Neural progenitor cell (in vitro differentiated cells): Measurements from ENCODE around the gene OTX2.

ENCODE experiments used
- EZH2 ChIP-seq: fragments of 200-600 bp; sonication (generic); IDR thresholded peaks from 2 replicates; pipeline ENCODE4 v1.6.1; 2017; ENCODE audit warnings: antibody characterized with exemption, mild to moderate bottlenecking, moderate library complexity
- EZH2phosphoT487 ChIP-seq: fragments of 200-600 bp; sonication (generic); IDR thresholded peaks from 2 replicates; pipeline ENCODE4 v1.6.1; 2017; ENCODE audit warnings: antibody characterized with exemption
- TF ChIP-seq, protein P1 (sequence below): fragments of 200-600 bp; sonication (generic); IDR thresholded peaks from 2 replicates; pipeline ENCODE4 v1.5.1; 2017; ENCODE audit warnings: antibody characterized with exemption, mild to moderate bottlenecking

DNA sequence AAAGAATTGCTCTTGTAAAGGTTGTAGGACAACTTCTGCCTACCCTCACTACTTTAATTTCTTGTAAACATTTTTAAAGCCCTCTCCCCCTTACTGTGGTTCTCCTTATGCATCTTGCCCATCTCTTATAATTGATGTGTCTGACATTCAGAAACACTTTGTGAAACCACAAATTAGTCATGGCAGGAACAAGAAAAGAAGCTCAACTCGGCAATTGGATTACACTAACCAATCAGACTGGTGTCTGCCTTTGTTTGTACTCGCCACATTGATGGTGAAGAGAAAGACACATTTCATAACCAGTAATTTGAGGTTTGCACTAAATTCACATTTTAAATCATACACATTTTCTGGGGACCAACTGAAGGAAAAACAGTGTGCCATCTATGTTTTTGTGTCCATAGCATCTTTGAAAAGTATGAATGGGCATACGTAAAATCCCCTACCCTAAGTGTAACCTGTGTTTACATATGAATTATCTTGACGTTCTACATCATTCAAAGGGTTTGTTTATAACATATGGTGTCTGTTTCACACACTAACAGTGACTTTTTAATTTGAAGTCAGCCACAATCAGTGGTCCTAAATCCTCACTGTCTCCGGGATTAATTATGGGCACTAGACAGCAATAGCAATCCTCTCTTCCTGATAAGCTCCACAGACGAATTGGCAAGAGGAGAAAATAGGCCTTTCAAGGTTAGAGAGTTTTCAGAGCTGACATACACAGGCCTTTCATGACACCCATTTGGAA, 49.9 kb downstream of the OTX2 start:
- TF ChIP-seq, protein P1, sequence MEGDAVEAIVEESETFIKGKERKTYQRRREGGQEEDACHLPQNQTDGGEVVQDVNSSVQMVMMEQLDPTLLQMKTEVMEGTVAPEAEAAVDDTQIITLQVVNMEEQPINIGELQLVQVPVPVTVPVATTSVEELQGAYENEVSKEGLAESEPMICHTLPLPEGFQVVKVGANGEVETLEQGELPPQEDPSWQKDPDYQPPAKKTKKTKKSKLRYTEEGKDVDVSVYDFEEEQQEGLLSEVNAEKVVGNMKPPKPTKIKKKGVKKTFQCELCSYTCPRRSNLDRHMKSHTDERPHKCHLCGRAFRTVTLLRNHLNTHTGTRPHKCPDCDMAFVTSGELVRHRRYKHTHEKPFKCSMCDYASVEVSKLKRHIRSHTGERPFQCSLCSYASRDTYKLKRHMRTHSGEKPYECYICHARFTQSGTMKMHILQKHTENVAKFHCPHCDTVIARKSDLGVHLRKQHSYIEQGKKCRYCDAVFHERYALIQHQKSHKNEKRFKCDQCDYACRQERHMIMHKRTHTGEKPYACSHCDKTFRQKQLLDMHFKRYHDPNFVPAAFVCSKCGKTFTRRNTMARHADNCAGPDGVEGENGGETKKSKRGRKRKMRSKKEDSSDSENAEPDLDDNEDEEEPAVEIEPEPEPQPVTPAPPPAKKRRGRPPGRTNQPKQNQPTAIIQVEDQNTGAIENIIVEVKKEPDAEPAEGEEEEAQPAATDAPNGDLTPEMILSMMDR, result no peak
- TF ChIP-seq EZH2, result no peak
- no peak for TF ChIP-seq EZH2phosphoT487
